Smooth muscle cell (in vitro differentiated cells): ENCODE results near the gene SNX20. TPM values are rescaled to one million over a fixed set of nuclear protein-coding genes. Genes with fewer than 3 reads are reported as not detected.

Experiments
- DNase-seq: peaks from one replicate; lab custom pipeline; 2025; ENCODE audit not compliant: unreplicated experiment; lab: John Stamatoyannopoulos, UW
- H2AFZ ChIP-seq: fragments of 200-600 bp; sonication (generic); 2 replicates; pipeline ENCODE4 v1.6.0; 2016; ENCODE audit warnings: antibody characterized with exemption, low read depth, mild to moderate bottlenecking
- H3F3A ChIP-seq: fragments of 200-600 bp; sonication (generic); 2 replicates; pipeline ENCODE4 v1.6.0; 2017; ENCODE audit warnings: antibody characterized with exemption, low read depth
- H3K27ac ChIP-seq: fragments of 200-600 bp; sonication (generic); 2 replicates; pipeline ENCODE4 v1.5.1; 2016; ENCODE audit warnings: low read depth, mild to moderate bottlenecking
- H3K27me3 ChIP-seq: fragments of 200-600 bp; sonication (generic); 2 replicates; pipeline ENCODE4 v1.6.1; 2016; ENCODE audit warnings: low read depth, mild to moderate bottlenecking
- H3K36me3 ChIP-seq: fragments of 200-600 bp; sonication (generic); 2 replicates; pipeline ENCODE4 v1.5.1; 2016; ENCODE audit warnings: low read depth
- H3K4me1 ChIP-seq: fragments of 200-600 bp; sonication (generic); 2 replicates; pipeline ENCODE4 v1.5.1; 2016; ENCODE audit warnings: low read depth
- H3K4me2 ChIP-seq: fragments of 200-600 bp; sonication (generic); 2 replicates; pipeline ENCODE4 v1.6.0; 2016; ENCODE audit warnings: mild to moderate bottlenecking
- H3K4me3 ChIP-seq: fragments of 200-600 bp; sonication (generic); 2 replicates; pipeline ENCODE4 v1.5.1; 2016; ENCODE audit warnings: mild to moderate bottlenecking
- H3K79me2 ChIP-seq: fragments of 200-600 bp; sonication (generic); 2 replicates; pipeline ENCODE4 v1.6.0; 2016; ENCODE audit warnings: low read depth, mild to moderate bottlenecking
- H3K9ac ChIP-seq: fragments of 200-600 bp; sonication (generic); 2 replicates; pipeline ENCODE4 v1.6.0; 2016; ENCODE audit warnings: low read depth
- H3K9me3 ChIP-seq: fragments of 200-600 bp; sonication (generic); replicated peaks from 2 replicates; pipeline ENCODE4 v1.5.1; 2016; ENCODE audit warnings: low read depth
- H4K20me1 ChIP-seq: fragments of 200-600 bp; sonication (generic); 2 replicates; pipeline ENCODE4 v1.6.0; 2016; ENCODE audit warnings: low read depth
- CTCF ChIP-seq: fragments of 200-600 bp; sonication (generic); IDR thresholded peaks from 2 replicates; pipeline ENCODE4 v1.5.1; 2017; ENCODE audit warnings: borderline replicate concordance, mild to moderate bottlenecking, antibody characterized with exemption; ENCODE audit not compliant: insufficient read depth, poor library complexity, severe bottlenecking
- WGBS: methylation state at CpG from one replicate; pipeline ENCODE4 v1.1.7; 2016; ENCODE audit warnings: low lambda C conversion rate; 5-methylcytosine and 5-hydroxymethylcytosine counted together
- polyA plus RNA-seq: library from polyadenylated mRNA; unstranded; fragments of >200 nt; fragmentation: Nextera tagmentation; extraction: Ambion mirVana; gene quantifications from 2 replicates; pipeline ENCODE4 v1.2.1, GENCODE V29; 2016
- total RNA-seq: library from RNA; depleted of rRNA; stranded (reverse); fragments of >200 nt; gene quantifications from 2 replicates; pipeline ENCODE4 v1.2.3, GENCODE V29; 2014

The SNX20 gene
- total and polyA plus RNA-seq, 2 experiments from 2014 or later = not detected

- Histone ChIP-seq H3K79me2 (no peaks in the 10 kb centered on the region), H2AFZ (no peak overlapping the region), H3K36me3 (no peaks in the 10 kb centered on the region), H3K4me2 (no peak overlapping the region), H3K27me3 (no peaks in the 10 kb centered on the region), H3K27ac (no peak overlapping the region), H3F3A (no peaks in the 10 kb centered on the region), H3K4me3 (no peak overlapping the region), H3K9me3 (peaks cover 11% of the 10 kb centered on the region), H3K4me1 (no peaks in the 10 kb centered on the region), H4K20me1 (no peaks in the 10 kb centered on the region), H3K9ac (no peak overlapping the region)
- no peak for TF ChIP-seq CTCF
- WGBS = 90% methylated on average over 10 of the region's 10 CpGs
- no peak for DNase-seq
Measured at GRCh38 chr16:50708373-50709060, 27.4 kb upstream of the SNX20 start.

- H3K36me3 ChIP-seq = no peaks in the 10 kb centered on the region
- H3F3A ChIP-seq = no peaks in the 10 kb centered on the region
- H3K4me2 ChIP-seq = no peak overlapping the region
- H3K79me2 ChIP-seq = no peaks in the 10 kb centered on the region
- H4K20me1 ChIP-seq = no peaks in the 10 kb centered on the region
- H3K4me3 ChIP-seq = no peak overlapping the region
- H2AFZ ChIP-seq = no peak overlapping the region
- WGBS = 46% methylated on average over 3 of the region's 3 CpGs
- no peaks in the 10 kb centered on the region for H3K4me1 ChIP-seq
- TF ChIP-seq CTCF = no peak
- no peak for DNase-seq
- no peak overlapping the region for H3K27ac ChIP-seq
- H3K9ac ChIP-seq = no peak overlapping the region
- H3K27me3 ChIP-seq = no peaks in the 10 kb centered on the region
- peaks cover 11% of the 10 kb centered on the region for H3K9me3 ChIP-seq
Measured at GRCh38 chr16:50706250-50706649, 25.1 kb upstream of the SNX20 start.

- H3K9me3 ChIP-seq = peaks cover 11% of the 10 kb centered on the region
- no peak overlapping the region for H2AFZ ChIP-seq
- no peaks in the 10 kb centered on the region for H3F3A ChIP-seq
- 75% methylated on average over 5 of the region's 5 CpGs for WGBS
- no peak for TF ChIP-seq CTCF
- no peaks in the 10 kb centered on the region for H3K27me3 ChIP-seq
- H4K20me1 ChIP-seq = no peaks in the 10 kb centered on the region
- H3K9ac ChIP-seq = no peak overlapping the region
- H3K79me2 ChIP-seq = no peaks in the 10 kb centered on the region
- DNase-seq = no peak
- no peak overlapping the region for H3K27ac ChIP-seq
- H3K36me3 ChIP-seq = no peaks in the 10 kb centered on the region
- no peak overlapping the region for H3K4me3 ChIP-seq
- no peaks in the 10 kb centered on the region for H3K4me1 ChIP-seq
- no peak overlapping the region for H3K4me2 ChIP-seq
Measured at GRCh38 chr16:50705436-50706110, 24.5 kb upstream of the SNX20 start.

GRCh38 chr16:50704245-50704644 lies 23.1 kb upstream of the SNX20 start:
- Histone ChIP-seq H3F3A (no peaks in the 10 kb centered on the region), H3K27me3 (no peaks in the 10 kb centered on the region), H3K4me3 (no peak overlapping the region), H3K36me3 (no peaks in the 10 kb centered on the region), H3K4me1 (no peaks in the 10 kb centered on the region), H4K20me1 (no peaks in the 10 kb centered on the region), H3K9me3 (peaks cover 11% of the 10 kb centered on the region), H3K27ac (no peak overlapping the region), H2AFZ (no peak overlapping the region), H3K79me2 (no peaks in the 10 kb centered on the region), H3K4me2 (no peak overlapping the region), H3K9ac (no peak overlapping the region)
- WGBS = 89% methylated on average over 1 of the region's 1 CpG
- no peak for TF ChIP-seq CTCF
- no peak for DNase-seq
